CD4-positive, alpha-beta T cell (primary cell): ENCODE results near the gene RXFP1. TPM values are rescaled to one million over a fixed set of nuclear protein-coding genes. Genes with fewer than 3 reads are reported as not detected.

ENCODE experiments used
- ATAC-seq: fragments of 200-7000 bp; cut with Tn5 transposase; one replicate; pipeline ENCODE4 v1.10.0; 2022; ENCODE audit warnings: mild to moderate bottlenecking; ENCODE audit not compliant: poor library complexity
- CTCF ChIA-PET: fragments of 350-600 bp; sonication (Branson Sonifier 250); formaldehyde crosslinking; loops from one replicate; lab custom pipeline; 2021; ENCODE audit warnings: antibody characterized with exemption, inconsistent platforms; lab: Charles Lee
- POLR2A ChIA-PET: fragments of 350-600 bp; sonication (Branson Sonifier 250); formaldehyde crosslinking; loops from one replicate; lab custom pipeline; 2021; ENCODE audit warnings: antibody characterized with exemption, inconsistent platforms; lab: Charles Lee
- DNase-seq, 14 experiments: peaks; one replicate each; pipeline ENCODE4 v3.0.0-alpha.2; 2013 to 2020; ENCODE audit warnings: mixed read lengths in 2 of 14
- H3K27ac ChIP-seq, 2 donors: one replicate each; pipeline versions ENCODE4 v1.5.1 to v1.7.0; 2013; ENCODE audit warnings: low read length in 2 of 2, low read depth in 1 of 2, mild to moderate bottlenecking in 1 of 2
- H3K27me3 ChIP-seq, 2 experiments: 1 replicate in 1 of 2; 2 replicates in 1 of 2; pipeline versions ENCODE4 v1.6.1 to v1.7.0; 2013; ENCODE audit warnings: low read length in 2 of 2, control low read depth in 1 of 2, mild to moderate bottlenecking in 1 of 2, moderate library complexity in 1 of 2; ENCODE audit not compliant: insufficient read depth in 2 of 2, control insufficient read depth in 1 of 2
- H3K36me3 ChIP-seq: one replicate; pipeline ENCODE4 v1.6.1; 2013; ENCODE audit warnings: low read length, control low read depth; ENCODE audit not compliant: insufficient read depth
- H3K4me1 ChIP-seq: one replicate; pipeline ENCODE4 v1.6.1; 2013; ENCODE audit warnings: low read length, control low read depth; ENCODE audit not compliant: insufficient read depth
- H3K4me3 ChIP-seq: one replicate; pipeline ENCODE4 v1.5.1; 2013; ENCODE audit warnings: mild to moderate bottlenecking, low read length, moderate library complexity
- H3K9me3 ChIP-seq, 2 experiments: 1 replicate in 1 of 2; 2 replicates in 1 of 2; pipeline versions ENCODE4 v1.6.1 to v1.7.0; 2013; ENCODE audit warnings: low read length in 2 of 2, mild to moderate bottlenecking in 2 of 2, control low read depth in 1 of 2, moderate library complexity in 1 of 2; ENCODE audit not compliant: control insufficient read depth in 1 of 2, insufficient read depth in 1 of 2
- H3K27ac Mint-ChIP-seq: one replicate; pipeline ENCODE4 v1.8.0; 2020; ENCODE audit warnings: mixed read lengths
- H3K27me3 Mint-ChIP-seq: one replicate; pipeline ENCODE4 v1.8.0; 2021; ENCODE audit warnings: mixed read lengths
- H3K36me3 Mint-ChIP-seq: one replicate; pipeline ENCODE4 v1.8.0; 2021; ENCODE audit warnings: low read depth, mixed read lengths
- H3K4me1 Mint-ChIP-seq: one replicate; pipeline ENCODE4 v1.8.0; 2021; ENCODE audit warnings: low read depth, mixed read lengths
- H3K4me3 Mint-ChIP-seq: one replicate; pipeline ENCODE4 v1.8.0; 2020; ENCODE audit warnings: mild to moderate bottlenecking, mixed read lengths
- H3K9me3 Mint-ChIP-seq: one replicate; pipeline ENCODE4 v1.8.0; 2020; ENCODE audit warnings: mixed read lengths
- CTCF ChIP-seq: fragments of 200-600 bp; IDR thresholded peaks from one replicate; pipeline ENCODE4 v1.8.0; 2022; ENCODE audit warnings: antibody characterized with exemption, mild to moderate bottlenecking
- intact Hi-C, 2 experiments: fragments of 100-400 bp; cut with DNase I in 1 of 2; cut with micrococcal nuclease in 1 of 2; formaldehyde crosslinking; loops; one replicate each; pipeline versions ENCODE4 v1.15.1 to v1.9.0; 2023 to 2025; cut with DNase I, micrococcal nuclease
- total RNA-seq, 174 experiments: library from RNA in 2 of 174; stranded (reverse) in 2 of 174; gene quantifications; one replicate each; pipeline ENCODE4 v1.2.3 and lab custom pipeline; 2021 to 2026

The RXFP1 gene
- total RNA-seq, 2 experiments from 2014 or later: not detected

DNA sequence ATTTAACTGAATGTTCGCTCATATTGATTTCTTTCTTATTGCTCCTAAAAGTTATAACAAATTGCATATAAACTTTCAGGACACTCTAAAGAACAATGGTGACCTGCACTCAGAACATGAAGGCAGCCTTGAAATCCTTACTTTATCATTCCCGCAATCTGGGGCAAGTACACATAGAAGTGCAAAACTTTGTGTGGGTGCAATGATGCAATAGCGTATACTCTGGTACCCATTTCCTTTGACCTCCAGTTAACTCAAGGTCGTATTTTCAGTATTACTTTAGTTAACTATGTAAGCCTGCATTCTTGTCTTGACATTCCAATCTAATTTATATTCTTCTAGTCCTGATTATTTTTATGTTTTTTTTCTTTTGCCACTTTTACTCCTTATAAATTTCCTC is 85.3 kb downstream of the RXFP1 start:
- Mint-ChIP-seq H3K36me3 (no peaks in the 10 kb centered on the region), H3K4me1 (no peaks in the 10 kb centered on the region), H3K27ac (no peak overlapping the region), H3K9me3 (no peaks in the 10 kb centered on the region), H3K27me3 (peaks cover 20% of the 10 kb centered on the region), H3K4me3 (no peak overlapping the region)
- POLR2A ChIA-PET: no interaction called here
- Histone ChIP-seq H3K9me3 (no peaks in the 10 kb centered on the region), H3K4me1 (no peaks in the 10 kb centered on the region), H3K27me3 (no peaks in the 10 kb centered on the region), H3K27ac (no peak overlapping the region), H3K36me3 (no peaks in the 10 kb centered on the region), H3K4me3 (no peak overlapping the region)
- no peak for ATAC-seq
- no peak for DNase-seq
- TF ChIP-seq CTCF: no peak
- CTCF ChIA-PET: no interaction called here
- intact Hi-C loops: no loop called here

- no peaks in the 10 kb centered on the region for H3K9me3 ChIP-seq
- Mint-ChIP-seq H3K9me3 (no peaks in the 10 kb centered on the region), H3K4me3 (no peak overlapping the region), H3K4me1 (no peaks in the 10 kb centered on the region), H3K36me3 (no peaks in the 10 kb centered on the region), H3K27ac (no peak overlapping the region), H3K27me3 (peaks cover 26% of the 10 kb centered on the region)
- ATAC-seq (no peak), DNase-seq (no peak)
- no peak overlapping the region for H3K4me3 ChIP-seq
- no peak overlapping the region for H3K27ac ChIP-seq
- POLR2A ChIA-PET: no interaction called here
- H3K27me3 ChIP-seq: no peaks in the 10 kb centered on the region
- CTCF ChIA-PET: no interaction called here
- intact Hi-C loops: no loop called here
- TF ChIP-seq CTCF: no peak
- H3K36me3 ChIP-seq: no peaks in the 10 kb centered on the region
- H3K4me1 ChIP-seq: no peaks in the 10 kb centered on the region
These were observed 87.4 kb downstream of the RXFP1 start for GRCh38 chr4:158609116-158609515.

- H3K9me3 ChIP-seq: no peaks in the 10 kb centered on the region
- ATAC-seq: no peak
These were observed 89.1 kb downstream of the RXFP1 start for GRCh38 chr4:158610790-158611189.

More at GRCh38 chr4:158610790-158611189, 89.1 kb downstream of the RXFP1 start:
- Mint-ChIP-seq H3K36me3 (no peaks in the 10 kb centered on the region), H3K4me1 (no peaks in the 10 kb centered on the region), H3K4me3 (no peak overlapping the region), H3K27me3 (peaks cover 26% of the 10 kb centered on the region), H3K27ac (no peak overlapping the region), H3K9me3 (no peaks in the 10 kb centered on the region)
- H3K4me3 ChIP-seq: no peak overlapping the region
- CTCF ChIA-PET: no interaction called here
- POLR2A ChIA-PET: interaction anchor here (0.5 kb wide), 1 partner anchor 592 kb away, joined by 3 read pairs; no protein-coding TSS in a partner anchor
- peaks cover 0 to 8% of the 10 kb centered on the region in 2 experiments for H3K27me3 ChIP-seq
- no peaks in the 10 kb centered on the region for H3K4me1 ChIP-seq
- DNase-seq: no peak
- no peak for TF ChIP-seq CTCF
- H3K27ac ChIP-seq: no peak overlapping the region
- intact Hi-C loops: no loop called here
- H3K36me3 ChIP-seq: no peaks in the 10 kb centered on the region
